ENCODE results near the gene TCF12. TPM values are rescaled to one million over a fixed set of nuclear protein-coding genes. Genes with fewer than 3 reads are reported as not detected.

Gene TCF12
- total RNA-seq, 1 donor from 2014 or later, result 138 TPM

DNA sequence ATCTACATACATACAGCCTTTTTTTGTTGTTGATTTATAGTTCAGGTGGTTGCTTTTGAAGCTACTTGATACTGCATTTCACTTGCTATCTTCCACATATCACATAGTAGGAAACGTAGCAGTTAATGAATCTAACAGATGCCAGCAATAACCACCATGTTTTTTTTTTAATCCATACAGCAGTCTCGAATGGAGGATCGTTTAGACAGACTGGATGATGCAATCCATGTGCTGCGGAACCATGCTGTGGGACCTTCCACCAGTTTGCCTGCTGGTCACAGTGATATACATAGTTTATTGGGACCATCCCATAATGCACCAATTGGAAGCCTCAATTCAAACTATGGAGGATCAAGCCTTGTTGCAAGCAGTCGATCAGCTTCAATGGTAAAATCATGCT is 334.6 kb downstream of the TCF12 start:
- DNase-seq (ENCODE audit: extremely low spot score in 2 of 2), result no peak
- TF ChIP-seq POLR2AphosphoS5 (IDR thresholded peaks at IDR 0.05; ENCODE audit: insufficient read depth in 1 of 2, low read depth in 1 of 2) (no peak), POLR2A (IDR thresholded peaks at IDR 0.05) (no peak)
- TF ChIP-seq, protein P1, sequence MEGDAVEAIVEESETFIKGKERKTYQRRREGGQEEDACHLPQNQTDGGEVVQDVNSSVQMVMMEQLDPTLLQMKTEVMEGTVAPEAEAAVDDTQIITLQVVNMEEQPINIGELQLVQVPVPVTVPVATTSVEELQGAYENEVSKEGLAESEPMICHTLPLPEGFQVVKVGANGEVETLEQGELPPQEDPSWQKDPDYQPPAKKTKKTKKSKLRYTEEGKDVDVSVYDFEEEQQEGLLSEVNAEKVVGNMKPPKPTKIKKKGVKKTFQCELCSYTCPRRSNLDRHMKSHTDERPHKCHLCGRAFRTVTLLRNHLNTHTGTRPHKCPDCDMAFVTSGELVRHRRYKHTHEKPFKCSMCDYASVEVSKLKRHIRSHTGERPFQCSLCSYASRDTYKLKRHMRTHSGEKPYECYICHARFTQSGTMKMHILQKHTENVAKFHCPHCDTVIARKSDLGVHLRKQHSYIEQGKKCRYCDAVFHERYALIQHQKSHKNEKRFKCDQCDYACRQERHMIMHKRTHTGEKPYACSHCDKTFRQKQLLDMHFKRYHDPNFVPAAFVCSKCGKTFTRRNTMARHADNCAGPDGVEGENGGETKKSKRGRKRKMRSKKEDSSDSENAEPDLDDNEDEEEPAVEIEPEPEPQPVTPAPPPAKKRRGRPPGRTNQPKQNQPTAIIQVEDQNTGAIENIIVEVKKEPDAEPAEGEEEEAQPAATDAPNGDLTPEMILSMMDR (IDR thresholded peaks at IDR 0.05), result no peak
- intact Hi-C loops (cut with DNase I), result no loop called here
- Histone ChIP-seq H3K4me3 (no peak overlapping the region), H3K27me3 (no peaks in the 10 kb centered on the region), H3K36me3 (peaks cover 0 to 14% of the 10 kb centered on the region in 2 donors), H3K27ac (no peak overlapping the region), H3K9me3 (no peaks in the 10 kb centered on the region), H3K4me1 (peaks cover 11% of the 10 kb centered on the region)

DNA sequence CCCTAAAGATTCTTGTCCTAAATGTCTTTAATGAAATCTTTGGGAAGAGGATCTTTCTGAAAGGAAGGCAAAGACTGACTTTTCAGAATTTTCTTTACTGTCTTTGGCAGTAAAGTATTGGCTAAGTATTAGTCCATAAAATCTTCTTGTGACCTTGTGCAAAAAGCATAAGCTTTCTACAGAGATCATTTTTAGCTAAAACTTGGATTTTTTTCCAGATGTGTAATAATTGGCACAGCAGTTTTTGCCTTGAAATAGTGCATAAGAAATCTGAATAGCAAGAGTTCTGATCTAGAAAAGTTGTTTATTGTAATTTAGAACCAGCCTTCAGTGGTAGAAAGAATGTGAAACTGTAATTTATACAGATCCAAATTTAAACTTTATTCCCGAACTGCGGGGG is 335.1 kb downstream of the TCF12 start:
- no peak overlapping the region for H3K27ac ChIP-seq
- intact Hi-C loops (cut with DNase I), result no loop called here
- no peaks in the 10 kb centered on the region for H3K27me3 ChIP-seq
- H3K4me1 ChIP-seq, result peaks cover 11% of the 10 kb centered on the region
- H3K36me3 ChIP-seq, result peaks cover 0 to 14% of the 10 kb centered on the region in 2 donors
- H3K4me3 ChIP-seq, result no peak overlapping the region
- no peak for DNase-seq (ENCODE audit: extremely low spot score in 2 of 2)
- H3K9me3 ChIP-seq, result no peaks in the 10 kb centered on the region
- TF ChIP-seq POLR2A (IDR thresholded peaks at IDR 0.05), result no peak
- TF ChIP-seq POLR2AphosphoS5 (IDR thresholded peaks at IDR 0.05; ENCODE audit: insufficient read depth in 1 of 2, low read depth in 1 of 2), result no peak
- TF ChIP-seq, protein P1 (IDR thresholded peaks at IDR 0.05), result no peak

DNA sequence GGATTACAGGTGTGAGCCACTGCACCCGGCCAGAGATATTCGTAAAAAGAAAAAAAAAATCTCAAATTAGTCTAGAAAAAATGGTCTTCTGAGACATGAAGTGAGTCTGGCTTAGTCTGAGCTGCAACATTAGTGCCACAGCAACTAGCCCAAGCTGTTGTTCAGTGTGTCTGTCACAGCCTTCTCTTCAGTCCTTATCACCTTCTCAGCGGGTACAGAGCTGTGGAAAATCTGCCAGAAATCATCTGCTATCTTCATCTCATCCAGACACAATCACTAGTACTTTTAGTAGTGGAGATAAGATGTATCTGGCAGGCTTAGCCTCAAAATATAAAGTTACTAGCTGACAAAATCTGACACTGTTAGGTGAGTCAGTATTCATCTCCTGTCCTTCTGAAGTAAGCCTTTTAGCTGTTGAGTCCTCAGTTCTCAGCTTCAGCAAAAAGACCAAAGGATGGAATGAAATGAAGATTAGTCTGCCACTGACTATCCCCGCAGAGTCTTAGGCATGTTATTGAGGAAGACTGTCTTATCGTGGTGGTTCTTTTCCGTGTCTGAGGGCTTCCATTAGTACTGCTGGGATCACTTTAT is 337.4 kb downstream of the TCF12 start:
- Histone ChIP-seq H3K4me1 (peaks cover 11% of the 10 kb centered on the region), H3K4me3 (no peak overlapping the region), H3K9me3 (no peaks in the 10 kb centered on the region), H3K36me3 (peaks cover 0 to 14% of the 10 kb centered on the region in 2 donors), H3K27ac (no peak overlapping the region), H3K27me3 (no peaks in the 10 kb centered on the region)
- no peak for DNase-seq (ENCODE audit: extremely low spot score in 2 of 2)
- TF ChIP-seq, protein P1 (IDR thresholded peaks at IDR 0.05), result no peak
- TF ChIP-seq POLR2AphosphoS5 (IDR thresholded peaks at IDR 0.05; ENCODE audit: insufficient read depth in 1 of 2, low read depth in 1 of 2), result no peak
- no peak for TF ChIP-seq POLR2A (IDR thresholded peaks at IDR 0.05)
- intact Hi-C loops (cut with DNase I), result no loop called here

DNA sequence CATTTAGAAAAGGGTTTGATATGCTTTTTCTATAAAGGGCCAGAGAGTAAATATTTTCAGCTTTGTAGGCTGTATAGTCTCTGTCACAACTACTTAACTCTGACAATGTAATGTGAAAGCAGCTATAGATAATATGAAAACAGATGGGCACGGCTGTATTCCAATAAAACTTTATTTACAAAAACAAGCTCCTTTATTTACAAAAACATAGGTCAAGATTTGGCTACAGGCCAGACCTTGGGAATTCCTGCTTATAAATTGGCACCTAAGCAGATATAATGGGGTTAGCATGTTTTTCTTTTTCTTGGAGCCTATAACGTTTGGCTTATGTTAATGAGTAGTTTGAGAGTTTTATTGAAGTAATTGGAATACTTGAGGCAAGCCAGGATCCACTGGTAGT is 338.5 kb downstream of the TCF12 start:
- Histone ChIP-seq H3K4me3 (no peak overlapping the region), H3K36me3 (peaks cover 0 to 14% of the 10 kb centered on the region in 2 donors), H3K4me1 (peaks cover 11% of the 10 kb centered on the region), H3K27me3 (no peaks in the 10 kb centered on the region), H3K27ac (no peak overlapping the region), H3K9me3 (no peaks in the 10 kb centered on the region)
- intact Hi-C loops (cut with DNase I), result no loop called here
- no peak for TF ChIP-seq POLR2A (IDR thresholded peaks at IDR 0.05)
- TF ChIP-seq, protein P1 (IDR thresholded peaks at IDR 0.05), result no peak
- TF ChIP-seq POLR2AphosphoS5 (IDR thresholded peaks at IDR 0.05; ENCODE audit: insufficient read depth in 1 of 2, low read depth in 1 of 2), result no peak
- no peak for DNase-seq (ENCODE audit: extremely low spot score in 2 of 2)

DNA sequence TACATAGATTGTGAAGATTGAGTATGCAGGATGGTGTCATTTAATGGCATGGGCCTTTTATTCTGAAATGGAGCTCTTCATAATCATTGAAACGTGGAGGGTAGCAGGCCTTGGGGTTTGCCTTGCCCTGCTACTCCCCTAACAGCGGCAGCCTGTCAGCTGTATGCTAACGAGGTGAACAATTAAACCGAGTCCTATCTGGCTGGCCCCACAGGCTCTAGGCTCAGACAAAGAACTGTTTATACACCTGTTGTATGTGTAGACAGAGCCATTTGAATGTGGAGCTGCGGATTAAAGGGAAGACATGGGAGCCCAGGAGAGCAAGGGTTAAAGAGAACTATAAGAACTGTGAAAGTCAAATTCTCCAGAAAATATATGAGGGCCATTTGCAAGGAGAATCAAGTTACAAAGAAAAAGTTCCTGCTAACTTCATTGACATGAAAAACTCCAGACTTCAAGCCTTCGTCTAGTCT is 341.2 kb downstream of the TCF12 start:
- H3K27ac ChIP-seq, result no peak overlapping the region
- DNase-seq (ENCODE audit: extremely low spot score in 2 of 2), result no peak
- H3K4me3 ChIP-seq, result no peak overlapping the region
- H3K36me3 ChIP-seq, result peaks cover 0 to 10% of the 10 kb centered on the region in 2 donors
- intact Hi-C loops (cut with DNase I), result no loop called here
- TF ChIP-seq POLR2AphosphoS5 (IDR thresholded peaks at IDR 0.05; ENCODE audit: insufficient read depth in 1 of 2, low read depth in 1 of 2), result no peak
- TF ChIP-seq, protein P1 (IDR thresholded peaks at IDR 0.05), result no peak
- no peak for TF ChIP-seq POLR2A (IDR thresholded peaks at IDR 0.05)
- H3K4me1 ChIP-seq, result no peaks in the 10 kb centered on the region
- no peaks in the 10 kb centered on the region for H3K9me3 ChIP-seq
- no peaks in the 10 kb centered on the region for H3K27me3 ChIP-seq
